Right atrium auricular region (tissue), 2 donors: ENCODE results near the gene ARMC9. TPM values are rescaled to one million over a fixed set of nuclear protein-coding genes. Genes with fewer than 3 reads are reported as not detected.

Experiments used
- DNase-seq: peaks from one replicate; pipeline ENCODE4 v3.0.0-alpha.2; 2019; ENCODE audit warnings: low spot score
- H3K27ac ChIP-seq, 2 donors: fragments of 200-600 bp; sonication (generic); 1 replicate in 1 of 2; 2 replicates in 1 of 2; pipeline ENCODE4 v1.5.1; 2016 to 2019
- H3K27me3 ChIP-seq, 2 donors: fragments of 200-600 bp; sonication (generic); one replicate each; pipeline versions ENCODE4 v1.5.1 to v1.6.0; 2017 to 2019
- H3K36me3 ChIP-seq: fragments of 200-600 bp; sonication (generic); one replicate; pipeline ENCODE4 v1.5.1; 2016
- H3K4me1 ChIP-seq, 2 donors: fragments of 200-600 bp; sonication (generic); one replicate each; pipeline versions ENCODE4 v1.5.1 to v1.6.0; 2017 to 2019
- H3K4me3 ChIP-seq, 2 donors: fragments of 200-600 bp; sonication (generic); 1 replicate in 1 of 2; 2 replicates in 1 of 2; pipeline ENCODE4 v1.5.1; 2017 to 2019; ENCODE audit warnings: mild to moderate bottlenecking in 1 of 2, moderate library complexity in 1 of 2
- H3K9me3 ChIP-seq, 2 donors: fragments of 200-600 bp; sonication (generic); one replicate each; pipeline ENCODE4 v1.5.1; 2019
- CTCF ChIP-seq, 2 donors: fragments of 200-600 bp; sonication (generic); IDR thresholded peaks; one replicate each; pipeline ENCODE4 v1.5.1; 2019; ENCODE audit warnings: antibody characterized with exemption in 2 of 2
- total RNA-seq, 2 donors: library from RNA; depleted of rRNA; stranded (reverse); fragments of >200 nt; gene quantifications; one replicate each; pipeline ENCODE4 v1.1.0, GENCODE V29; 2016

Gene ARMC9
- total RNA-seq, 2 donors from 2014 or later, result 2.0 to 2.9 TPM

GRCh38 chr2:231243866-231244265 is 45.4 kb downstream of the ARMC9 start:
- Histone ChIP-seq H3K36me3 (no peaks in the 10 kb centered on the region), H3K4me1 (no peaks in the 10 kb centered on the region), H3K9me3 (no peaks in the 10 kb centered on the region), H3K27ac (no peak overlapping the region), H3K4me3 (no peak overlapping the region), H3K27me3 (no peaks in the 10 kb centered on the region)
- no peak for DNase-seq
- TF ChIP-seq CTCF (IDR thresholded peaks at IDR 0.05), result no peak

- H3K36me3 ChIP-seq, result no peaks in the 10 kb centered on the region
Observed at GRCh38 chr2:231244382-231245248, 46.2 kb downstream of the ARMC9 start.

GRCh38 chr2:231245249-231246094 is 47.0 kb downstream of the ARMC9 start:
- no peaks in the 10 kb centered on the region for H3K36me3 ChIP-seq
- no peak overlapping the region for H3K4me3 ChIP-seq
- no peaks in the 10 kb centered on the region for H3K9me3 ChIP-seq
- H3K27me3 ChIP-seq, result no peaks in the 10 kb centered on the region
- TF ChIP-seq CTCF (IDR thresholded peaks at IDR 0.05), result peak in 1 of 2 donors; percentile 28
- H3K4me1 ChIP-seq, result no peaks in the 10 kb centered on the region
- no peak overlapping the region for H3K27ac ChIP-seq
- DNase-seq, result no peak

More at GRCh38 chr2:231244382-231245248, 46.2 kb downstream of the ARMC9 start:
- no peak for DNase-seq
- H3K27me3 ChIP-seq, result no peaks in the 10 kb centered on the region
- H3K9me3 ChIP-seq, result no peaks in the 10 kb centered on the region
- no peaks in the 10 kb centered on the region for H3K4me1 ChIP-seq
- TF ChIP-seq CTCF (IDR thresholded peaks at IDR 0.05), result no peak
- no peak overlapping the region for H3K4me3 ChIP-seq
- no peak overlapping the region for H3K27ac ChIP-seq

- no peak for DNase-seq
- no peaks in the 10 kb centered on the region for H3K4me1 ChIP-seq
- no peaks in the 10 kb centered on the region for H3K9me3 ChIP-seq
- TF ChIP-seq CTCF (IDR thresholded peaks at IDR 0.05), result no peak
- no peak overlapping the region for H3K4me3 ChIP-seq
- H3K27me3 ChIP-seq, result no peaks in the 10 kb centered on the region
- H3K36me3 ChIP-seq, result no peaks in the 10 kb centered on the region
- H3K27ac ChIP-seq, result no peak overlapping the region
Observed at GRCh38 chr2:231246171-231246842, 47.9 kb downstream of the ARMC9 start.

- H3K27me3 ChIP-seq, result no peaks in the 10 kb centered on the region
- H3K9me3 ChIP-seq, result no peaks in the 10 kb centered on the region
- H3K4me1 ChIP-seq, result no peaks in the 10 kb centered on the region
- no peak for TF ChIP-seq CTCF (IDR thresholded peaks at IDR 0.05)
- DNase-seq, result no peak
- H3K27ac ChIP-seq, result no peak overlapping the region
- H3K4me3 ChIP-seq, result no peak overlapping the region
- H3K36me3 ChIP-seq, result no peaks in the 10 kb centered on the region
Observed at GRCh38 chr2:231250146-231250545, 51.7 kb downstream of the ARMC9 start.
